GOT3 (cell line): ENCODE measurements around the gene ZNF783.
"Not testable (repeated sequence)": the region's sequence is repeated elsewhere in the genome, so short reads cannot be mapped to it uniquely, and the experiment has no call there.

Source experiments
- DNase-seq: peaks from one replicate; lab custom pipeline; 2025; ENCODE audit warnings: mixed read lengths; lab: John Stamatoyannopoulos, UW

Gene ZNF783

GRCh38 chr7:149240637-149241036 is 21.4 kb upstream of the ZNF783 start:
- DNase-seq = no peak

GRCh38 chr7:149241696-149242095 is 20.3 kb upstream of the ZNF783 start:
- DNase-seq = no peak

- no peak for DNase-seq
These were observed 16.8 kb upstream of the ZNF783 start for GRCh38 chr7:149245244-149245643.

GRCh38 chr7:149245744-149246143 is 16.3 kb upstream of the ZNF783 start:
- no peak for DNase-seq

GRCh38 chr7:149248777-149249176 is 13.2 kb upstream of the ZNF783 start:
- DNase-seq = no peak

- not testable (repeated sequence) for DNase-seq
These were observed 11.8 kb upstream of the ZNF783 start for GRCh38 chr7:149250151-149250550.

- not testable (repeated sequence) for DNase-seq
These were observed 10.5 kb upstream of the ZNF783 start for GRCh38 chr7:149251518-149251917.

GRCh38 chr7:149252378-149252777 is 9.6 kb upstream of the ZNF783 start:
- no peak for DNase-seq

- no peak for DNase-seq
These were observed 8.3 kb upstream of the ZNF783 start for GRCh38 chr7:149253665-149254064.

- DNase-seq = no peak
These were observed 7.7 kb upstream of the ZNF783 start for GRCh38 chr7:149254181-149254858.

GRCh38 chr7:149255174-149255573 is 6.8 kb upstream of the ZNF783 start:
- no peak for DNase-seq

GRCh38 chr7:149256568-149256967 is 5.4 kb upstream of the ZNF783 start:
- DNase-seq = no peak

GRCh38 chr7:149257146-149257545 is 4.8 kb upstream of the ZNF783 start:
- no peak for DNase-seq

GRCh38 chr7:149261316-149261828 is 624 bp upstream of the ZNF783 start:
- no peak for DNase-seq

- no peak for DNase-seq
These were observed 4.5 kb downstream of the ZNF783 start for GRCh38 chr7:149266451-149266850.

GRCh38 chr7:149267733-149268132 is 5.7 kb downstream of the ZNF783 start:
- no peak for DNase-seq

GRCh38 chr7:149274424-149274823 is 12.4 kb downstream of the ZNF783 start:
- not testable (repeated sequence) for DNase-seq

- no peak for DNase-seq
These were observed 15.9 kb downstream of the ZNF783 start for GRCh38 chr7:149277871-149278270.

- no peak for DNase-seq
These were observed 16.4 kb downstream of the ZNF783 start for GRCh38 chr7:149278396-149278795.

- no peak for DNase-seq
These were observed 17.2 kb downstream of the ZNF783 start for GRCh38 chr7:149279111-149279743.

- no peak for DNase-seq
These were observed 18.2 kb downstream of the ZNF783 start for GRCh38 chr7:149280151-149280550.

- no peak for DNase-seq
These were observed 18.9 kb downstream of the ZNF783 start for GRCh38 chr7:149280661-149281507.
